GM23338 (cell line): ENCODE results near the gene MYLK. TPM values are rescaled to one million over a fixed set of nuclear protein-coding genes. Genes with fewer than 3 reads are reported as not detected.

Experiments
- CTCF ChIP-seq, 2 experiments: fragments of 200-600 bp in 1 of 2; sonication (generic) in 1 of 2; conservative IDR thresholded peaks; 2 replicates each; pipeline versions ENCODE4 v1.5.1 to v1.6.1; 2016 to 2017; ENCODE audit warnings: antibody characterized with exemption in 2 of 2, low read depth in 2 of 2, mild to moderate bottlenecking in 2 of 2, moderate library complexity in 1 of 2
- ETS1 ChIP-seq: IDR thresholded peaks from 2 replicates; pipeline ENCODE4 v1.6.1; 2016; ENCODE audit warnings: antibody characterized with exemption
- EZH2 ChIP-seq: fragments of 200-600 bp; sonication (generic); IDR thresholded peaks from one replicate; pipeline ENCODE4 v1.8.0; 2017; ENCODE audit warnings: antibody characterized with exemption, mild to moderate bottlenecking, low read depth; ENCODE audit not compliant: unreplicated experiment
- EZH2phosphoT487 ChIP-seq: fragments of 200-600 bp; sonication (generic); IDR thresholded peaks from one replicate; pipeline ENCODE4 v1.8.1; 2018; ENCODE audit warnings: antibody characterized with exemption; ENCODE audit not compliant: unreplicated experiment
- NANOG ChIP-seq: IDR thresholded peaks from 2 replicates; pipeline ENCODE4 v1.6.1; 2016; ENCODE audit warnings: antibody characterized with exemption, borderline replicate concordance
- POLR2AphosphoS5 ChIP-seq: IDR thresholded peaks from 2 replicates; pipeline ENCODE4 v1.6.1; 2016; ENCODE audit warnings: antibody characterized with exemption, low read depth
- REST ChIP-seq: IDR thresholded peaks from one replicate; pipeline ENCODE4 v1.6.1; 2018; ENCODE audit warnings: antibody characterized with exemption; ENCODE audit not compliant: unreplicated experiment
- ZNF114 ChIP-seq: fragments of 250-450 bp; sonication (Bioruptor Pico); IDR thresholded peaks from 2 replicates; pipeline ENCODE4 v1.5.0; 2020; ENCODE audit warnings: mild to moderate bottlenecking, moderate library complexity
- ZNF462 ChIP-seq: fragments of 250-450 bp; sonication (Bioruptor Pico); IDR thresholded peaks from 2 replicates; pipeline ENCODE4 v1.5.0; 2020; ENCODE audit warnings: mild to moderate bottlenecking, moderate library complexity
- polyA plus RNA-seq: library from polyadenylated mRNA; unstranded; fragments of >200 nt; fragmentation: Nextera tagmentation; extraction: Ambion mirVana; gene quantifications from 2 replicates; pipeline ENCODE4 v1.2.1, GENCODE V29; 2016
- total RNA-seq: library from RNA; depleted of rRNA; stranded (reverse); fragments of >200 nt; shearing (Covaris generic); gene quantifications from 2 replicates; pipeline ENCODE4 v1.2.3, GENCODE V29; 2014

Gene MYLK
- total and polyA plus RNA-seq, 2 experiments from 2014 or later = 11.5 to 17.9 TPM

- no peak for TF ChIP-seq ZNF462 (CRISPR knock-in tag)
- TF ChIP-seq REST = no peak
- no peak for TF ChIP-seq NANOG
- no peak for TF ChIP-seq POLR2AphosphoS5
- no peak for TF ChIP-seq ETS1
- TF ChIP-seq EZH2phosphoT487 = no peak
- no peak for TF ChIP-seq ZNF114 (CRISPR knock-in tag)
- TF ChIP-seq EZH2 = no peak
- no peak for TF ChIP-seq CTCF (conservative IDR thresholded peaks at IDR 0.05; ENCODE audit: low read depth in 2 of 2)
Observed at GRCh38 chr3:123692041-123692440, 192.1 kb downstream of the MYLK start (continued).
